AG08395 (cell line): ENCODE data around the gene ABLIM2.
A peak's percentile ranks its signal among the peaks of the same experiment; 100 is the strongest.

Source experiments
- DNase-seq: peaks from one replicate; pipeline ENCODE4 v3.0.0; 2012; ENCODE audit warnings: mixed read lengths, low spot score

ABLIM2 gene

GRCh38 chr4:8103421-8104390 lies 54.9 kb downstream of the ABLIM2 start:
- no peak for DNase-seq

- no peak for DNase-seq
Measured at GRCh38 chr4:8102831-8103230, 55.8 kb downstream of the ABLIM2 start.

GRCh38 chr4:8102076-8102355 lies 56.6 kb downstream of the ABLIM2 start:
- no peak for DNase-seq

GRCh38 chr4:8101213-8102075 lies 57.2 kb downstream of the ABLIM2 start:
- peak; percentile 28 for DNase-seq

GRCh38 chr4:8099981-8100464 lies 58.6 kb downstream of the ABLIM2 start:
- no peak for DNase-seq

- DNase-seq: no peak
Measured at GRCh38 chr4:8098506-8098905, 60.1 kb downstream of the ABLIM2 start.

- no peak for DNase-seq
Measured at GRCh38 chr4:8097721-8098345, 60.8 kb downstream of the ABLIM2 start.

GRCh38 chr4:8097141-8097541 lies 61.5 kb downstream of the ABLIM2 start:
- no peak for DNase-seq

GRCh38 chr4:8096690-8097061 lies 61.9 kb downstream of the ABLIM2 start:
- DNase-seq: no peak

GRCh38 chr4:8095956-8096689 lies 62.5 kb downstream of the ABLIM2 start:
- DNase-seq: no peak

GRCh38 chr4:8093587-8094274 lies 64.9 kb downstream of the ABLIM2 start:
- DNase-seq: no peak

GRCh38 chr4:8092282-8092681 lies 66.3 kb downstream of the ABLIM2 start:
- DNase-seq: no peak

- no peak for DNase-seq
Measured at GRCh38 chr4:8090744-8091301, 67.8 kb downstream of the ABLIM2 start.

GRCh38 chr4:8090312-8090711 lies 68.3 kb downstream of the ABLIM2 start:
- DNase-seq: no peak

- no peak for DNase-seq
Measured at GRCh38 chr4:8089862-8090261, 68.8 kb downstream of the ABLIM2 start.

GRCh38 chr4:8088966-8089491 lies 69.6 kb downstream of the ABLIM2 start:
- DNase-seq: no peak

GRCh38 chr4:8087921-8088495 lies 70.6 kb downstream of the ABLIM2 start:
- DNase-seq: no peak

- no peak for DNase-seq
Measured at GRCh38 chr4:8086783-8087445, 71.7 kb downstream of the ABLIM2 start.

- no peak for DNase-seq
Measured at GRCh38 chr4:8085491-8086117, 73.0 kb downstream of the ABLIM2 start.
